Stomach (tissue), 9 donors: Measurements from ENCODE around the gene DCAKD. TPM values are rescaled to one million over a fixed set of nuclear protein-coding genes. Genes with fewer than 3 reads are reported as not detected.
A peak's percentile ranks its signal among the peaks of the same experiment; 100 is the strongest.

Source experiments
- DNase-seq, 2 donors: peaks; one replicate each; pipeline versions ENCODE4 v3.0.0 to v3.0.0-alpha.2; 2013 to 2019
- H3K27ac ChIP-seq, 5 donors: fragments of 200-600 bp in 4 of 5; sonication (generic) in 4 of 5; one replicate each; pipeline ENCODE4 v1.5.1; 2013 to 2019; ENCODE audit warnings: mild to moderate bottlenecking in 1 of 5, moderate library complexity in 1 of 5
- H3K27me3 ChIP-seq, 3 donors: fragments of 200-600 bp; sonication (generic); one replicate each; pipeline ENCODE4 v1.5.1; 2017 to 2019; ENCODE audit warnings: mixed run types in 1 of 3
- H3K36me3 ChIP-seq, 4 donors: fragments of 200-600 bp; sonication (generic); 1 replicate in 3 of 4; 2 replicates in 1 of 4; pipeline ENCODE4 v1.5.1; 2016 to 2019
- H3K4me1 ChIP-seq, 4 donors: fragments of 200-600 bp; sonication (generic); one replicate each; pipeline ENCODE4 v1.5.1; 2016 to 2019
- H3K4me3 ChIP-seq, 4 donors: fragments of 200-600 bp; sonication (generic) in 3 of 4; one replicate each; pipeline ENCODE4 v1.5.1; 2016 to 2019; ENCODE audit warnings: mild to moderate bottlenecking in 1 of 4
- H3K9me3 ChIP-seq, 4 donors: fragments of 200-600 bp; sonication (generic); one replicate each; pipeline ENCODE4 v1.5.1; 2016 to 2019
- EP300 ChIP-seq: sonication (generic); formaldehyde crosslinking; IDR thresholded peaks from one replicate; pipeline ENCODE4 v1.6.1; 2017; ENCODE audit warnings: antibody characterized with exemption
- POLR2A ChIP-seq, 4 donors: fragments of 450-650 bp; IDR thresholded peaks; one replicate each; pipeline ENCODE4 v1.6.1; 2016; ENCODE audit warnings: antibody characterized with exemption in 4 of 4, control low read depth in 2 of 4, mild to moderate bottlenecking in 1 of 4, moderate library complexity in 1 of 4
- POLR2AphosphoS5 ChIP-seq, 3 donors: sonication (generic); formaldehyde crosslinking; IDR thresholded peaks; one replicate each; pipeline ENCODE4 v1.6.1; 2016; ENCODE audit warnings: antibody characterized with exemption in 3 of 3
- WGBS, 5 donors: extraction: QIAGEN DNeasy Blood & Tissue Kit in 3 of 5; methylation state at CpG; one replicate each; pipeline versions ENCODE4 v1.1.5 to v1.1.7; 2013 to 2018; 5-methylcytosine and 5-hydroxymethylcytosine counted together
- intact Hi-C: fragments of 100-400 bp; cut with DNase I; formaldehyde crosslinking; loops from one replicate; pipeline ENCODE4 v1.15.1; 2023; ENCODE audit warnings: low total_unique reads
- polyA plus RNA-seq, 3 donors: library from polyadenylated mRNA; stranded (reverse); fragments of 200-250 nt; gene quantifications; one replicate each; pipeline ENCODE4 v1.2.3, GENCODE V29; 2013
- total RNA-seq, 5 donors: library from RNA; depleted of rRNA; stranded (reverse); fragments of >200 nt; gene quantifications; one replicate each; pipeline versions ENCODE4 v1.1.0 to v1.2.3, GENCODE V29; 2014 to 2016
- TF ChIP-seq, protein P1 (sequence below), 7 experiments: fragments of 450-650 bp in 4 of 7; fragments of 200-600 bp in 3 of 7; sonication (generic) in 3 of 7; IDR thresholded peaks; one replicate each; pipeline ENCODE4 v1.5.1; 2016 to 2019; ENCODE audit warnings: antibody characterized with exemption in 7 of 7, control low read depth in 2 of 7, mild to moderate bottlenecking in 1 of 7
- donor health status: healthy with polysubstance abuse.
- donor health status: Bipolar disorder and iron deficiency.
- donor health status: healthy.

Gene DCAKD
- total and polyA plus RNA-seq, 8 donors: 2.3 to 22.9 (median 13.2) TPM

DNA sequence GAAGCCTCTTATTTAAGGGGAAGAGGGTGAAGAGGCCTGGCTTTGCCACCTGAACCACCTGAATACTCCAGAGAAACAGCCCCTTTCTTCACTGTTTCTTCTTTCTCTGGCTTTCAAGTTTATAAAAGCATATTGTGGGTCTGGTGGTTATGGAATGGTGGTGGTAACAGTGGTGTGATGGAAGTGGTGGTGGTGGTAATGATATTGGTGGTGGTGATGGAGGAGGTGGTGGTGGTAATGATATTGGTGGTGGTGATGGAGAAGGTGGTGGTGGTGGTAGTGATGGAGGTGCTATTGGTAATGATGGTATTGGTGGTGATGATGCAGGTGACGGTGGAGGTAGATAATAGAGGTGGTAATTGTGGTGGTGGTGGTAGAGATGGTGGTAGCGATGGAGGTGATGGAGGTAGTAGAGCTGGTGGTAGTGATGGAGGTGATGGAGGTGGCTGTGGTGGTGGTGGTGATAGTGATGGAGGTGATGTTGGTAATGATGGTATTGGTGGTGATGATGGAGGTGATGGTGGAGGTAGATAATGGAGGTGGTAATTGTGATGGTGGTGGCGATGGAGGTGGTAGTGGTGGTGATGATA is 69.2 kb downstream of the DCAKD start:
- Histone ChIP-seq H3K4me1 (peaks cover 31 to 54% (median 43%) of the 10 kb centered on the region in 4 donors), H3K27me3 (peaks cover 0 to 45% (median 3%) of the 10 kb centered on the region in 3 donors), H3K27ac (peak overlapping the region in 3 of 5 donors; percentile 39 to 73 (median 50)), H3K9me3 (no peaks in the 10 kb centered on the region), H3K4me3 (no peak overlapping the region), H3K36me3 (no peaks in the 10 kb centered on the region)
- no peak for TF ChIP-seq EP300
- no peak for TF ChIP-seq POLR2AphosphoS5 (IDR thresholded peaks at IDR 0.05)
- no peak for TF ChIP-seq POLR2A (IDR thresholded peaks at IDR 0.05)
- TF ChIP-seq, protein P1, sequence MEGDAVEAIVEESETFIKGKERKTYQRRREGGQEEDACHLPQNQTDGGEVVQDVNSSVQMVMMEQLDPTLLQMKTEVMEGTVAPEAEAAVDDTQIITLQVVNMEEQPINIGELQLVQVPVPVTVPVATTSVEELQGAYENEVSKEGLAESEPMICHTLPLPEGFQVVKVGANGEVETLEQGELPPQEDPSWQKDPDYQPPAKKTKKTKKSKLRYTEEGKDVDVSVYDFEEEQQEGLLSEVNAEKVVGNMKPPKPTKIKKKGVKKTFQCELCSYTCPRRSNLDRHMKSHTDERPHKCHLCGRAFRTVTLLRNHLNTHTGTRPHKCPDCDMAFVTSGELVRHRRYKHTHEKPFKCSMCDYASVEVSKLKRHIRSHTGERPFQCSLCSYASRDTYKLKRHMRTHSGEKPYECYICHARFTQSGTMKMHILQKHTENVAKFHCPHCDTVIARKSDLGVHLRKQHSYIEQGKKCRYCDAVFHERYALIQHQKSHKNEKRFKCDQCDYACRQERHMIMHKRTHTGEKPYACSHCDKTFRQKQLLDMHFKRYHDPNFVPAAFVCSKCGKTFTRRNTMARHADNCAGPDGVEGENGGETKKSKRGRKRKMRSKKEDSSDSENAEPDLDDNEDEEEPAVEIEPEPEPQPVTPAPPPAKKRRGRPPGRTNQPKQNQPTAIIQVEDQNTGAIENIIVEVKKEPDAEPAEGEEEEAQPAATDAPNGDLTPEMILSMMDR (IDR thresholded peaks at IDR 0.05): no peak
- DNase-seq: no peak
- intact Hi-C loops: no loop called here
- WGBS, 5 donors: 90 to 95% (median 94%) methylated on average over 3 of the region's 3 CpGs

DNA sequence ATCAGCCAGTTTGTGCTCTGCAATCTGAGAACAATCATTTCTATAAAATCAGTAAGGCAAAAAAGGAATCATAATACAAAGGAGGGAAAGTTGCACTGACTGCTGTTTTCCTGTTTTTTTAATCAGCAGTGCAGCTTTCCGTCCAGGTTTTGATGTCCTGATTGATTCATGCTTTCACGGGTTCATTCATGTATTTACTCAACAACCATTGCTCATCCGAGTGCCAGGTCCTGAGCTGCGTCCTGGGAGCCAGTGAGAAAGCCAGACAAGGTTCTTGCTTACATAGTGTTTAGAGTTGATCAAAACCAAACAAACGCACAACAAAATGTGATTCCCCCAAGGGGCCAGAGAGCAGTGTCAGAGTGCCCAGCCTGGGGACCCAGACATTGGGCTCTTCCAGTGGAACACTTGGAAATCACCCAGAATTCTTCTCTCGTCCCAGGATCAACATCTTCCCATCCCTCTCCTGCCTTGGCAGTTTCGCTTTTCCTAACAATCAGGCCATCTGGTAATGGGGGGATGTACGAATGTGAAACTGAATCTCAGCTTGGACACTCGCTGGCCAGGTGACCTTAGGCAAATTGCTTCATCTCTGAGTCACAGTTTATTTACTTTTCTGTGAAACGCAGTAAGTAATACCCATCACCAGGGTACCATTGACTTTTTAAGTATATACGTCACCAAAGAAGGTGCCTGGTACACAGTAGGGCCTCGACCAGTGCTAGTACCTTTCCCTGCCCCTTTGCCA is 70.0 kb downstream of the DCAKD start:
- H3K4me3 ChIP-seq: peak overlapping the region in 1 of 4 donors; percentile 24

DNA sequence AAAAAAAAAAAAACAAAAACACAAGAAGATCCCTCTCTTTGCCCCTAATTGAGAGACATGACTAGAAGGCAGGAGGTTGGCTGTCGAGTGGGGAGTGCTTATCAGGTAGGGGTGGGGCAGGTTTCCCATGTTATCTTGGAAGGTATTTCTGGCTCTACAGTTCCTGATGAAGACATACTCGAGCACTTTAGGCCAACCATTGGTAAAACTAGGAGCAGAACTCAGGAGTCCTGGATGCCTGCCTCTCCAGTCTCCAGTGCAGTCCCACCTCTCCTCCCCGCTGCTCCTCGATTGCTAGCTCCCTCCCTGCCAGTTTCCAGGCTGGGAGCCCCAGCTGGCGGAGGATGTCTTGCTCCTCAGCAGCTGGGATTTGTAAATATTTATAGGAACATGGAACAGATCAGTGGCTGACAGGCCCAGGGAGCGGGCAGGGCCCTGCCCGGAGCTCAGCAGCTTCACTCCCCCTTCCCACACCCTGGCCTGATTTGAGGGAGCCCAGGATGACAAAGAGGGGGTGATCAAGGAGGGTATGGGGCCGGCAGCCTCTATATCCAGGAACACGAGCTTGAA is 71.9 kb downstream of the DCAKD start:
- Histone ChIP-seq H3K4me1 (peaks cover 31 to 56% (median 45%) of the 10 kb centered on the region in 4 donors), H3K27ac (peak overlapping the region in 4 of 5 donors; percentile 11 to 73 (median 59)), H3K9me3 (no peaks in the 10 kb centered on the region), H3K36me3 (no peaks in the 10 kb centered on the region), H3K4me3 (no peak overlapping the region), H3K27me3 (peaks cover 0 to 43% (median 0%) of the 10 kb centered on the region in 3 donors)
- peak in 1 of 2 donors; percentile 87 for DNase-seq
- 18 to 38% (median 21%) methylated on average over 5 to 9 of the region's 9 CpGs for WGBS, 5 donors
- intact Hi-C loops: no loop called here
- TF ChIP-seq POLR2AphosphoS5 (IDR thresholded peaks at IDR 0.05) (peak; percentile 40 to 74 (median 67)), POLR2A (IDR thresholded peaks at IDR 0.05) (no peak)

More for the DNA sequence above, 70.0 kb downstream of the DCAKD start:
- no peaks in the 10 kb centered on the region for H3K9me3 ChIP-seq
- no peaks in the 10 kb centered on the region for H3K36me3 ChIP-seq
- WGBS, 5 donors: 17 to 32% (median 22%) methylated on average over 12 of the region's 12 CpGs
- peaks cover 31 to 52% (median 44%) of the 10 kb centered on the region in 4 donors for H3K4me1 ChIP-seq
- peak overlapping the region in 4 of 5 donors; percentile 42 to 77 (median 70) for H3K27ac ChIP-seq
- no peak for DNase-seq
- intact Hi-C loops: no loop called here
- TF ChIP-seq, protein P1 (IDR thresholded peaks at IDR 0.05): no peak
- peak in 1 of 3 donors; percentile 57 for TF ChIP-seq POLR2AphosphoS5 (IDR thresholded peaks at IDR 0.05)
- peaks cover 0 to 43% (median 0%) of the 10 kb centered on the region in 3 donors for H3K27me3 ChIP-seq

DNA sequence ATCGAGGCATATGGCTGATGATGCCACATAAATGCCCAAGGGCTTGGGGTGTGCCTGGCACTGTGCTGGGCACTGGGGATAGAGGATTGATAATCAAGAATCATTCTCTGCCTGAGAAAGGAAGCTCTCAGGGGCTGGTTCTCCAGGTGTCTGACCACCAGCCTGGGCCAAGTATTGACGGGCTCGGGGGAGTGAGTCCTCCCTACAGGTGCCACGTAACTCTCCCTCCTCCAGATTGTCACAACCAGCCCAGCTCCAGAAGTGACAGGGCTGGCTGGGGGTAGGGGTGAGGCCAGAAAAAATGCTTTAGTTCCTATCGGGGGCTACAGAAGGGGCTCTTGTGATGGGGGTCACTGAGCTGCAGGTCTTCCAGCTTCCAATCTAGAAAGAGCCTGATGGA is 72.6 kb downstream of the DCAKD start:
- WGBS, 5 donors: 81 to 93% (median 88%) methylated on average over 5 of the region's 5 CpGs
- intact Hi-C loops: no loop called here
- DNase-seq: no peak
- TF ChIP-seq POLR2A (IDR thresholded peaks at IDR 0.05) (no peak), EP300 (no peak), POLR2AphosphoS5 (IDR thresholded peaks at IDR 0.05) (no peak)
- TF ChIP-seq, protein P1 (IDR thresholded peaks at IDR 0.05): no peak
- Histone ChIP-seq H3K4me3 (no peak overlapping the region), H3K9me3 (no peaks in the 10 kb centered on the region), H3K27me3 (peaks cover 0 to 43% (median 0%) of the 10 kb centered on the region in 3 donors), H3K4me1 (peaks cover 31 to 56% (median 45%) of the 10 kb centered on the region in 4 donors), H3K27ac (peak overlapping the region in 4 of 5 donors; percentile 20 to 73 (median 59)), H3K36me3 (no peaks in the 10 kb centered on the region)
